Esophagus squamous epithelium (tissue), 4 donors: Measurements from ENCODE around the gene THY1.
"Not testable (repeated sequence)": the region's sequence is repeated elsewhere in the genome, so short reads cannot be mapped to it uniquely, and the experiment has no call there.

Source experiments
- CTCF ChIP-seq, 6 experiments: fragments of 450-650 bp in 4 of 6; fragments of 200-600 bp in 2 of 6; sonication (generic) in 2 of 6; IDR thresholded peaks; one replicate each; pipeline ENCODE4 v1.5.1; 2016 to 2019; ENCODE audit warnings: antibody characterized with exemption in 6 of 6, mild to moderate bottlenecking in 4 of 6, moderate library complexity in 4 of 6
- POLR2A ChIP-seq, 4 donors: fragments of 450-650 bp; IDR thresholded peaks; one replicate each; pipeline ENCODE4 v1.6.1; 2017; ENCODE audit warnings: antibody characterized with exemption in 4 of 4, mild to moderate bottlenecking in 4 of 4, moderate library complexity in 3 of 4

- TF ChIP-seq POLR2A, CTCF (IDR thresholded peaks at IDR 0.05): not testable (repeated sequence)
These were observed 17.5 kb downstream of the THY1 start for GRCh38 chr11:119405448-119405847.
